ENCODE data around the gene LAP3. TPM values are rescaled to one million over a fixed set of nuclear protein-coding genes. Genes with fewer than 3 reads are reported as not detected.
A peak's percentile ranks its signal among the peaks of the same experiment; 100 is the strongest.

The LAP3 gene
- total RNA-seq, 2 donors from 2014 or later: 59.3 to 63.8 TPM

DNA sequence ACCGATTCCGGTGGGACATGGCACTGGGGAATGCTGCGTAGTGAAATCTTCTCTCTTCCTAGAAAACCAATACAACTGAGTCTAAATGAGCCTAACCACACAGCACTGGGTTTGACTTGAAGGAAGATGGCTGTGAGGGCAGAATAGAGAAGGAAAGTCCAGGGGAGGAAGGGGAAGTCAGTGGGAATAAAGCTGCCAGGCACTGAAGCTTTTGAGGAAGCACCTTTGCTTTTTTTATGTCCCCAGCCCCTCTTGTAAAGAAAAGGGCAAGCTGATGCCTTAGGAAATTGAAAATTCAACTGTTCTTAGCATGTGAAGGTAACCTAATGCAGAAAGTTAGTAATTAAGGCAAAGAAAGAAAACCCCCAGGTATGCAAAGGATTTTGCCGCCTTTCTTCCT lies 58.1 kb downstream of the LAP3 start:
- no peak overlapping the region for H3K27ac ChIP-seq
- H3K36me3 ChIP-seq: peaks cover 11% of the 10 kb centered on the region
- no peak overlapping the region for H3K4me3 ChIP-seq
- no peaks in the 10 kb centered on the region for H3K9me3 ChIP-seq
- no peaks in the 10 kb centered on the region for H3K4me1 ChIP-seq
- TF ChIP-seq, protein P1, sequence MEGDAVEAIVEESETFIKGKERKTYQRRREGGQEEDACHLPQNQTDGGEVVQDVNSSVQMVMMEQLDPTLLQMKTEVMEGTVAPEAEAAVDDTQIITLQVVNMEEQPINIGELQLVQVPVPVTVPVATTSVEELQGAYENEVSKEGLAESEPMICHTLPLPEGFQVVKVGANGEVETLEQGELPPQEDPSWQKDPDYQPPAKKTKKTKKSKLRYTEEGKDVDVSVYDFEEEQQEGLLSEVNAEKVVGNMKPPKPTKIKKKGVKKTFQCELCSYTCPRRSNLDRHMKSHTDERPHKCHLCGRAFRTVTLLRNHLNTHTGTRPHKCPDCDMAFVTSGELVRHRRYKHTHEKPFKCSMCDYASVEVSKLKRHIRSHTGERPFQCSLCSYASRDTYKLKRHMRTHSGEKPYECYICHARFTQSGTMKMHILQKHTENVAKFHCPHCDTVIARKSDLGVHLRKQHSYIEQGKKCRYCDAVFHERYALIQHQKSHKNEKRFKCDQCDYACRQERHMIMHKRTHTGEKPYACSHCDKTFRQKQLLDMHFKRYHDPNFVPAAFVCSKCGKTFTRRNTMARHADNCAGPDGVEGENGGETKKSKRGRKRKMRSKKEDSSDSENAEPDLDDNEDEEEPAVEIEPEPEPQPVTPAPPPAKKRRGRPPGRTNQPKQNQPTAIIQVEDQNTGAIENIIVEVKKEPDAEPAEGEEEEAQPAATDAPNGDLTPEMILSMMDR (IDR thresholded peaks at IDR 0.05): no peak
- no peak overlapping the region for H3K9ac ChIP-seq (ENCODE audit: low read depth in 2 of 2, low read length in 2 of 2)
- H3K27me3 ChIP-seq: no peaks in the 10 kb centered on the region
- no peak for DNase-seq
- intact Hi-C loops (cut with DNase I): loop anchor here (5.0 kb wide), 1 partner anchor 88 kb away; no protein-coding TSS in a partner anchor

DNA sequence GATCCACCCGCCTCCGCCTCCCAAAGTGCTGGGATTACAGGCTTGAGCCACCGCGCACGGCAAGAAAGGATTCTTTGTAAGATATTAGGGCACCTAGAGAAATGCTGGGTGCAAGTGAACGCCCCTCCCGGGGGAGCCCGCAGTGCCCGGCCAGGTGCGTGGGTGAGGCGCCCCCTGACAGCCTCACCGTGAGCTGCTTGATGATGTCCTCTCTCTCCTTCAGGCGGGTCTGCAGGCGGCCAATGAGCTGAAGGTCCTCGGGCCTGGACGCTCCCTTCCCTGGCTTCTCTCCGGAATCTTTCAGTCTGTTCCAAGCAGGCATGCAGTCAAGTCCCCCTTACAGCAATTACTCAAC lies 59.3 kb downstream of the LAP3 start:
- DNase-seq: no peak
- H3K9me3 ChIP-seq: no peaks in the 10 kb centered on the region
- H3K27me3 ChIP-seq: no peaks in the 10 kb centered on the region
- no peak overlapping the region for H3K4me3 ChIP-seq
- H3K9ac ChIP-seq (ENCODE audit: low read depth in 2 of 2, low read length in 2 of 2): no peak overlapping the region
- H3K4me1 ChIP-seq: no peaks in the 10 kb centered on the region
- TF ChIP-seq, protein P1 (IDR thresholded peaks at IDR 0.05): no peak
- intact Hi-C loops (cut with DNase I): loop anchor here (5.0 kb wide), 1 partner anchor 89 kb away; no protein-coding TSS in a partner anchor
- H3K36me3 ChIP-seq: peaks cover 11% of the 10 kb centered on the region
- no peak overlapping the region for H3K27ac ChIP-seq

DNA sequence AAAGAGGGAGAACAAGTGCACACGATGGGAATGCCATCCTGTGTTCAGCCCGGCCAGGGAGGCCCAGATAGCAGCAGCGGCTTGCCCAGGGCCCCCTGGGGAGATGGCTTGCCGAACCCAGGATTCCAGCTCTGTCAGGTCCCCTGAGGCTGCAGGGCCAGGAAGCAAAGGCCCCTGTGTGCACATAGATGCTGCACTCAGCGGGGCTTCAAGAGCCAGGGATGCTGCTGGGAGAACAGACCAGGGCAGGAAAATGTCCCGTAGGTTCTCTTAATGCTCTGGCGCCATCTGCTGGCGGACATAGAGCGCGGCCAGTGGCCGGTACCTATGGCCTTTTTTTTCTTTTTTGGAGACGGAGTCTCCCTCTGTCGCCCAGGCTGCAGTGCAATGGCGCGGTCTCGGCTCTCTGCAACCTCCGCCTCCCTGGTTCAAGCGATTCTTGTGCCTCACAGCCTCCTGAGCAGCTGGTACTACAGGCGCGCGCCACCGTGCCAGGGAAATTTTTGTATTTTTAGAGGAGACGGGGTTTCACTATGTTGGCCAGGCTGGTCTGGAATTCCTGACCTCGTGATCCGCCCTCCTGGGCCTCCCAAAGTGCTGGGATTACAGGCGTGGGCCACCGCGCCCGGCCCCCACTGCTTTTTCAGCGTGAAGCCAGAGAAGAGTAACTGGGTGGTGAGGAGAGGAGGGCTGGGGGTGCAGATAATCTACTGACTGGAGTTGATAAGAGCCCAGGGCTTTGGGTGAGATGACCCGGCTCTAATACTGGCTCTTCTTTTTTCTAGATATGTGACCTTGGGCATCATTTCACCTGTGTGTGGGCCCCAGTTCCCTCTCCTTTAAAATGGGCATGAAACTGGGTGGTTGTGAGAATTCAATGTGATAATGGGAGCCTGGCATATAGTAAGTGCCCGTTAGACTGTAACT lies 60.0 kb downstream of the LAP3 start:
- no peaks in the 10 kb centered on the region for H3K9me3 ChIP-seq
- intact Hi-C loops (cut with DNase I): loop anchor here (5.0 kb wide), 1 partner anchor 90 kb away; no protein-coding TSS in a partner anchor
- DNase-seq: peak; percentile 75
- no peak overlapping the region for H3K4me3 ChIP-seq
- no peaks in the 10 kb centered on the region for H3K27me3 ChIP-seq
- TF ChIP-seq, protein P1 (IDR thresholded peaks at IDR 0.05): peak; percentile 89
- no peaks in the 10 kb centered on the region for H3K4me1 ChIP-seq
- H3K9ac ChIP-seq (ENCODE audit: low read depth in 2 of 2, low read length in 2 of 2): no peak overlapping the region
- no peak overlapping the region for H3K27ac ChIP-seq
- peaks cover 11% of the 10 kb centered on the region for H3K36me3 ChIP-seq

DNA sequence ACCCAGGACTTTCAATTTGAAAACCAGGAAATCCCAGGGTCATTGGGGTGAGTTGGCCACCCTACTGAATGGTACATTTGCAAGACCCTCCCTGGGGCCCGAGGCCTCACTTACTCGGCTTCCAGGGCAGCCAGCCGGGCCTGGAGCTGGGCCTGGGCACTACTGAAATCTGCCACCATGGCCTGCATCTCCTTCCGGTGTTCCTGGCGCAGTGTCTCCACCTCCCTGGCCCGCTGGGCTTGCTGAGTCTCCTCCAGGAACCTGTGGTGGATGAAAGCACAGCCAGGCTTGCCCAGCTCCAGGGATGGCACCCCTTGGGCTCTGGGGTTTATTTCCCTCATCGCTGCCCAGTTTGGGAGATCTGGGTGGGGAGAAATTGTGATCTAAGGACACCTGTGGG lies 62.1 kb downstream of the LAP3 start:
- no peaks in the 10 kb centered on the region for H3K27me3 ChIP-seq
- intact Hi-C loops (cut with DNase I): loop anchor here (5.0 kb wide), 1 partner anchor 92 kb away; no protein-coding TSS in a partner anchor
- H3K4me3 ChIP-seq: no peak overlapping the region
- no peak overlapping the region for H3K27ac ChIP-seq
- DNase-seq: no peak
- H3K4me1 ChIP-seq: no peaks in the 10 kb centered on the region
- H3K9me3 ChIP-seq: no peaks in the 10 kb centered on the region
- TF ChIP-seq, protein P1 (IDR thresholded peaks at IDR 0.05): no peak
- no peak overlapping the region for H3K9ac ChIP-seq (ENCODE audit: low read depth in 2 of 2, low read length in 2 of 2)
- no peaks in the 10 kb centered on the region for H3K36me3 ChIP-seq

DNA sequence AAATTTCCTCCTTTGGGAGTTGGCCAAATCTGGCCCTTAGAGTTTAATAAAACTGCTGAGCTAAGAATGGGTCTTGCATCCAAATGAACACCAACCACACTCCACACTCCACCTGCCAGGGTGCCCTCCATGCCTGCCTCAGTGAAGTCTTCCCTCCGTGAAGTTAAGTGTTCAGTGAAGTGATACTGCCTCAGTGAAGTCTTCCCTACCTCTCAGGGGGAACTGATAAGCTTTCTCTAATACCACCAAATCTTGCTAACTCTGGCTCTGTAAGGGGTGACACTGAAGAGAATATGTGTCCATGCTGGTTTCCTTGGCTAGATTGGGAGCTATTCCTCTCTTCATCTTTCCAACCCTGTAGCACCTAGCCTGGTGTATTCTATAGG lies 65.4 kb downstream of the LAP3 start:
- no peak for DNase-seq

More for the DNA sequence above, 65.4 kb downstream of the LAP3 start:
- Histone ChIP-seq H3K4me1 (no peaks in the 10 kb centered on the region), H3K9ac (ENCODE audit: low read depth in 2 of 2, low read length in 2 of 2) (no peak overlapping the region), H3K27ac (no peak overlapping the region), H3K27me3 (no peaks in the 10 kb centered on the region), H3K36me3 (no peaks in the 10 kb centered on the region), H3K4me3 (no peak overlapping the region), H3K9me3 (no peaks in the 10 kb centered on the region)
- intact Hi-C loops (cut with DNase I): no loop called here
- TF ChIP-seq, protein P1 (IDR thresholded peaks at IDR 0.05): no peak
